Cortex of kidney (tissue), 1 donor: Measurements from ENCODE around the gene PPP1CB.
"Not testable (repeated sequence)": the region's sequence is repeated elsewhere in the genome, so short reads cannot be mapped to it uniquely, and the experiment has no call there.

Experiments used
- DNase-seq: peaks from one replicate; lab custom pipeline; 2025; lab: John Stamatoyannopoulos, UW

PPP1CB gene

GRCh38 chr2:28751252-28751955, at the start of gene PPP1CB:
Gene PPP1CB, plus strand, starts transcription at chr2:28751830. Its CDS starts 295 bp downstream, at chr2:28752125.
- DNase-seq: peak; percentile 93

DNA sequence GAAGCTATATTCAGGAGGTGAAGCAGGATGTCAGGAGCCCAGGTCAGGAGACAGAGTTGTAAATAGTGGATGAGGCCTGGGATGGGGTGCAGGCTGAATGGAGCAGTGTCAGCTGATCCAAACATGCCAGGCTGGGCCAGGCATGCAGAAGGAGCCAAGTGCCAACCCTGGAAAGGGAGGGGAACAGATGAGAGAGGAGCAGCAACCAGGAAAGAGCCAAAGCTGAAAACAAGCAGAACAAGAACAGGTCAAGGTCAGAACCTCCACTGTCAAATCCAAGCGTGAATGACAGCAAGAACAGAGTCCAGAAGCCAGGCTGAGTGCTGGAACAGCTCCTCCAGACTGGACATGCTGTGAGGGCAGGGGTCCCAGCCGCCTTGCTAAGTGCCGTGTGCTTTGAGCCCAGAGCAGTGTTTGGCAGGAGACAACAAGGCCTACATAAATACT, 49.2 kb upstream of the PPP1CB start:
- no peak for DNase-seq

- DNase-seq: no peak
Measured at GRCh38 chr2:28702878-28703277, 48.8 kb upstream of the PPP1CB start.

DNA sequence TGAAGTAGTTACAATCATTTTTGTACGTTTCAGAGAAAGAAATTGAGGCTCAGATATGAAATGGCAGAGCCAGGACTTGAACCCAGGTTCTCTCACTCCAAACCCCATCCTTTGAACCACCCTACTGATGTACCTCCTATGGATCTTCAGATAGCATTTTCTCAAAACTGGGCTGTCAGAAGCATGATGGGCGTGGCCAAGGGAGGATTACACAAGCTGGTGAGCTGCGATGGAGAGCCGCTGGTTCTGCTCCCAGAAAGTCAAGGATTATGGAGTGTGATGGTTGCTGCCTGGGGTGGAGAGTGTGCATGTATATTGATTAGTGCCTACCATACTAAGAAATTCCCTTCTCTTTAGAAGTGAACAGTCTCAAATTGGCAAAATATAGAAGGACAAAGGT, 47.0 kb upstream of the PPP1CB start:
- DNase-seq: no peak

DNA sequence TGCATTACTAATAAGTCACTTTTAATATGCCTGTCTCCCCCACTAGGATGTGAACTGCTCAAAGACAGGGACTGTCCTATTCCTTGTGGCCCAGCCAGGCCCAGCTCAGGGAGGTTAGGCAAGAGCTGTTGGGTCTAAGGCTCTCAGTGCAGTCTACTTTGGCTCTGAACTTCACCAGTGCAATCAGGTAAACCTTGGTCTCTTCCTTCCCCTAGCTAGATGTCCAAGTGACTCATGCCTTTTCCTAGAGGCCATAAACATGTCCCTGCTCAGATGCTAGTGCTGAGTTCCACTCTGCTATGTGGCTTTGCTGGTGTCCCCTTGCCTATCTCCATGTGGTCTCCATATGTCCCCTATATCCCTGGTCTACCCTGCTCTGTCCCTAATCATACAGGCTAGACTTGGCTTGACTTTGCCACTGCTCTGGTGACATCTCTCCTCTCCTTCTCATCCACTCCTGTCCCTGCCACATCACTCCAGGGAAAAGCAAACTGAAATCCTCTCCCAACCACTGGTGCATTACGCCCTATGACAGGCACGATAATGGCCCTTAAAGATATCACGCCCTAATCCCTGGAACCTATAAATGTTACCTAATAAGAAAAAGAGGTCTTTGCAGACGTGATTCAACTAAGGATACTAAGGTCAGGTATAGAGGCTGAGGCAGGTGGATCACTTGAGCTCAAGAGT, 45.7 kb upstream of the PPP1CB start:
- DNase-seq: no peak

- DNase-seq: no peak
Measured at GRCh38 chr2:28707592-28707991, 44.0 kb upstream of the PPP1CB start.

GRCh38 chr2:28709101-28709500, 42.5 kb upstream of the PPP1CB start:
- no peak for DNase-seq

- no peak for DNase-seq
Measured at GRCh38 chr2:28710545-28710944, 41.1 kb upstream of the PPP1CB start.

DNA sequence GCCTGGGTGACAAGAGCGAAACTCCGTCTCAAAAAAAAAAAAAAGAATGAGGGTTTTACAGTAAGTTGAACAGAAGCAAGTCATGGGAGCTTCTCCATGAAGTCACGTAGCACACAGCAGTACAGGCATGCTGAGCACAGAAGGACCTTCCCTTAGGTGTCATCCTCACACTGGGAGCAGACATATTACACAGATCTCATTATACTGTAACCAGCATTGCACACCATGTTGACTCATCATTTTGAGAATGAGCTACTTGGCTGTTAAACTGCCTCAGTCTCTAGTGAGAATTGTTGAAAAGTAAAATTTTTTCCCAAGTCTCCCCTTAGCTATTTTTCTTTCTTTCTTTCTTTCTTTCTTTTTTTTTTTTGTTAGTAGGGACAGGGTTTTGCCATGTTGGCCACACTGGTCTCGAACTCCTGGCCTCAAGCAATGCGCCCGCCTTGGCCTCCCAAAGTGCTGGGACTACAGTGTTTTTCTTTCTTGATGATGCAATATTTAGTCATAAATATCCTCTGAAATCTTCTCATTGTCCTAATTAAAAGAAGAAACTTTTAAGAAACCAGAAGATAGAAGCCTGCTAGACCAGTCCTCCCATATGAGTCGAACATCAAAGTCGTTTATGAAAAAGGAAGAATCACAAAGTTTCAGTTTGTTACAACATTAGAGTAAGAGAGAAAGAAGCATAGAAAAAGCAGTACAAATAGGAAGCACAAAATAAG, 37.9 kb upstream of the PPP1CB start:
- no peak for DNase-seq

DNA sequence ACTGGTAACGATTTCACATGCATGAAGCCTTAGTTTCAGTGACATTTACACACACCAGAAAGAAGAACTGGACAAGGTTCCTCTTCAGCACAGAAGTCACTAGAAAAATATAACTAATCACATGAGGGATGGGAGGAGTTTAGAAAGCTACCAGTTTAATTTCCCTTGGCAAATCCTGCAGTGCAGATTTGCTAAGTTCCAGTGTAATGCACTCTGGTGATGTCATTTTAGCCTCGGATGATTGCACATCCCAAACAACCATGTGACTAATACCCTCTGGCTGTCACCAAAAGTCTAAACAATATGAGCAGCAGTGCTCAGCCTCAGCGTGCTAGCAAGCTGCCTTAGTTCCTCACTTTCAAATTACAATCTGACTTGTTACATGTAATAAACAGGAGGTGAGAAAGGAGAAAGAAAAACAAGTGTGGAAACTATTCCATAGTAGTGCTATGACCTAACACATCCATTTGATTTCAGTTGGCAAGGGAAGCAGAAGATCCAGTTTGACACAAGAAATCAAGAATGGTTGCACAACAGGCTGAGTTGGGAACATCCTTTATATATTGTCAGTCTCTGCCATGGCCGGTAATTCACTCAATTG, 35.3 kb upstream of the PPP1CB start:
- DNase-seq: no peak

GRCh38 chr2:28717339-28717758, 34.3 kb upstream of the PPP1CB start:
- no peak for DNase-seq

- no peak for DNase-seq
Measured at GRCh38 chr2:28720345-28720744, 31.3 kb upstream of the PPP1CB start.

GRCh38 chr2:28721601-28722191, 29.9 kb upstream of the PPP1CB start:
- DNase-seq: no peak

DNA sequence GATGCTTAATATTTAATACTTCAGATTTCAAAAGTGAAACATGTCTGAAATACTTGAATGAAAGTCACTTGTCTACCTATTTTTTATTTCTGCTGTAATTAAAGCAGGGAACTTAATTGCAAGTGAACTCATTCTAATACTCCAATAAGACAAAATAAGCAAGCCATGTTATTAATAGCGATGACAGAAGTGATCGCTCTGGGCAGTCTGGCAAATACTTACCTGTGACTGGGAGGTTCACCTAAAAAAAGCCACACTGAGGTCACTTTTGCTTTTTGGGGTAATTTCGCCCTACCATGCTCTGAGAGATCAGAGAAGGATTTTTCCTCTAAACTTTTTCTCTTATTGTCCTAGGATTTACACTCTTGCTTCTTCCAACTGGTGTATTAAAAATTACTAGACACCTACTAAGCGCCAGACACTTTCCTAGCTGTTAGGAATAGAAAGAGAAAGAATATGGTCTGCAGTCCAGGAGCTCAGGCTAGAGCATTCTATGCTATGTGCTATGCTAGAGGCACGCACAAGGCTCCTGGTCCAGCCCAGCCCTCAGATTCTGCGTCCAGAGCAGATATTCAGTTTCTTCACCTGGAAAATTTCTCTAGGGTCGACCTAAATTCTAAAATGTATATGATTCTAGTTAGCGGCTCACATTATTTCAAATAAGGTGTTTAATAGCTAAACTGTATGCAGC, 26.5 kb upstream of the PPP1CB start:
- DNase-seq: no peak

DNA sequence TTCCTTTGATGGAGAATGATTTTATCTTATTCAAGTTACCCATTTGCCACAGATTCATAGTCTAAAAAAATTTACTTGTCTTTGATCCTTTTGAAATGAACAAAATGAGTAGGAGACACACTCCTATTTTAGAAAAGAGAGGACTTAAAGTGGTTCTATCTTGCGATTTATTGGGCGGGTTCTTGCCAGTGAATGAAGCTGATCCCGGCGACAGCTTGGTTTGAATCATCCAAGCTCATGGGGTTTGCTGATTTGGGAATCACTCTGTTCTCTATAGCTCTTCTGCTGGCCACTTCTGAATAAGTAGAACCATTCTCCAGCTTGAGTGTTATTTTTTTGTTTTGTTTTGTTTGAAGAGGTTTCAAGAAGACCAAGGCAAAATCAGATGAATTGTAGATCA, 25.5 kb upstream of the PPP1CB start:
- no peak for DNase-seq

DNA sequence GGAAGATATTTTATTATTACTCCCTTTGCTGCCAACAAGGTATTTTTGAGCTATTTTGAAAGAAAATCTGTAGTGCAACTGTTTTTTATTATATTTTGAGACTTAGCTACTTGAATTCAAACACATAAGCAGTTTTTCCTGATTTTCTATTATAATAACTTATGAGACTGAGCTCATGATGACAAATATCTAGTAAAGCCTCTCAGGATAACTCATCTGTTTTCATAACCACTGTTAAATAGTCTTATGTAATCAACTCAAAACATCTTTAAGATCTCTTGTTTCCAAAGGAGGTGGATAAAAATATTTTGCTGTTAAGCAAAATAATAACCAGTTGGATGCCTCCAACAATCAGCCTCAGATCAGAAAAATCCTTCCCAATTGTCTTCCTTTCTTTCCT, 21.9 kb upstream of the PPP1CB start:
- DNase-seq: no peak

GRCh38 chr2:28730641-28731146, 20.9 kb upstream of the PPP1CB start:
- no peak for DNase-seq

DNA sequence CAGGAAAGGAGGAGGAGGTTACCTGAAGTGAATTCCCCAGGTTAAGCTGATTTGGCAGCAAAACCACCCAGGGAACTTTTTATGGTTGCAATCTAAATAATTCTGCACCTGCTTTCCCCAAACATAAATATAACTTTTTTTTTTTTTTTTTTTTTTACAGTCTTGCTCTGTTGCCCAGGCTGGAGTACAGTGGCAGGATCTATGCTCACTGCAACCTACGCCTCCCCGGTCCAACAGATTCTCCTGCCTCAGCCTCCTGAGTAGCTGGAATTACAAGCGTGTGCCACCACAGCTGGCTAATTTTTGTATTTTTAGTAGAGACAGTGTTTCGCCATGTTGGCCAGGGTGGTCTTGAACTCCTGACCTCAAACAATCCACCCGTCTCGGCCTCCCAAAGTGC, 16.1 kb upstream of the PPP1CB start:
- no peak for DNase-seq

GRCh38 chr2:28736034-28736433, 15.6 kb upstream of the PPP1CB start:
- DNase-seq: no peak

GRCh38 chr2:28737655-28738054, 14.0 kb upstream of the PPP1CB start:
- no peak for DNase-seq

- DNase-seq: not testable (repeated sequence)
Measured at GRCh38 chr2:28742619-28743018, 9.0 kb upstream of the PPP1CB start.
